ENCODE results near the gene C2CD4D.

C2CD4D gene

DNA sequence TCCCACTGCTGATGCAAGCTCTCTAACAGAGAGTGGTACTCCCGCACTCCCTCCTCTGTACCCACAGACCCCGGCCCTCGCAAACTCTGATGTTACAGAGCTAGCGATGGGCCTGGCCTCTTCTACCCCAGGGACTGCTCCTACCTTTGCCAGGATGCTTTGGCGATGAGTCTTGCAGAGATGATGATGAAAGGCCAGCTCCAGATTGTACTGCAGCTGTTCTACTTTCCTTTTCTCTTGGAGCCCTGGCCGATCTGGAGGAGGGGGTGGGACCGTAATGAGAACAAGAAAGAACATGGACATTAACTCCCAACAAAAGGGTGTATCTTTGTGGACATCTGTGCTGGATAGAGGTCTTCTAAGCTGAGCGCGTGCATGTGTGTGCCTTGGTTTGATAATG is 28.4 kb downstream of the C2CD4D start:
- no peak for DNase-seq

DNA sequence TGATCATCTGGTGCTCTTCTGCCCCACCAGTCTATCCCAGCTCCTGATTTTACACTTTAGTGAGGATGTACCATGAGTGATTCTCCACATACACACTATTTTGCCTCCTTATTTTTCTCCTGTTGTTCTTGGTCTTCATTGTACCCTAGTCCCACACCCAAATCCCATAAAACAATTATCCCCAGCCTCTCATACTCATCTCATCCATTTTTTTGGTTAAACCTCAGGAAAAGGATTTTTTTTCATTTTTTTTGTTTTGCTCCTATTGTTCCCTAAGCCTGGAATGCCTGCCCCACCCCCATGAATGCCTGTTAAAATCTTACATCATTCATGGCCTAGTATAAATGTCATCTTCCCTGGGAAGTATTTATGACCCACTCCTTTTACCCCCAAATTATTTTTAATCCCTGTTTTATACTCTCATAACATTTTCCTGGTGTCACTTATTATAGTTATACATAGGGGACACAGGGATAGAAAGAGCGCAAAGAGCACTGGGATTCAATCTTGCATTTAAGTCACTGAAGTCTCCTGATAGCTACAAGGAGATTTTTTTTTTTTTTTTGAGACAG is 29.5 kb downstream of the C2CD4D start:
- DNase-seq, result no peak

DNA sequence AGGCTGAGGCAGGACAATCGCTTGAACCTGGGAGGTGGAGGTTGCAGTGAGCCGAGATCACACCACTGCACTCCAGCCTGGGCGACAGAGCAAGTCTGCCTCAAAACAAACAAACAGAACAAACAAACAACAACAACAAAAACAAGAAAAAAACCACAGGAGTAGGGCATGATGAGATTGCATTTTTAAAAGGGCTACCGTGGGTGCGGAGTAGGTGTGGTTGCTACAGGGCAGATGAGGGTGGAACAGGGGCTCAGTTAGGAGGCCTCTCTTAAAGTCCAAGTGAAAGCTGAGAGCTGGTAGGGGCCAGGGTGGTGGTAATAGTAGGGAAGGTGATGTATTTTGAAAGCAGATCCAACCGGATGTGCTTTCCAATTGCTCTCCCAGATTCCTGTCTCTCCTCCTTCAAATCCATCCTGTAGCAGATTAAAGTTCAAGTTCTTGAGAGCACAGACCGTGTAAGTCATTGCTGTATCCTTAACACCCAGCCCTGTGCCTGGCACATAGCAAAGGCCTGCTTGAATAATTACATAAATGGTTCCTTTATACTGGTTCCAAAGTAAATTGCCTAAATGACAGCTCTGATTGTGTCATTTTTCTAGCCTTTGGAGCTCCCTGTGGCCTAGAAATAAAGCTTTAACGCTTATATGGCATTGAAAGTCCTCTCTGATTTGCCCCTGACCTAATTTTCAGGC is 30.2 kb downstream of the C2CD4D start:
- DNase-seq, result no peak

DNA sequence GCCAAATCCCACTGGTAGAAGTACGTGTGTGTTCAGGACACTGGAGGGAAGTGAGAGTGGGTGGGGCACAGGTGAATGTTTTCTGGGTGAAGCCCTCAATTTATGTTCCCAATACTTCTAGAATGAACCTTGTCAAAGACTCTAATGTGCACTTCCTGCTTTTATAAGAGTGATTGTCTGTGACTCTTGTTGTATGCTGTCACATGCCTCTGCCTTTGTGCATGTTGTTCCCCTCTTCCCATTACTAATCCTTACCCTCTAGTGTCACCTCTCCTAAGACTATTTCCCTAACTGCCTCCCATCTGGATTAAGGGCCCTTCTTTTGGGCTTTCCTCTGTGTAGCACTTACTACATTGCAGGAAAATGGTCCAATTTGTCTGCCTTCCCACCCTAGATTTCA is 31.9 kb downstream of the C2CD4D start:
- no peak for DNase-seq

DNA sequence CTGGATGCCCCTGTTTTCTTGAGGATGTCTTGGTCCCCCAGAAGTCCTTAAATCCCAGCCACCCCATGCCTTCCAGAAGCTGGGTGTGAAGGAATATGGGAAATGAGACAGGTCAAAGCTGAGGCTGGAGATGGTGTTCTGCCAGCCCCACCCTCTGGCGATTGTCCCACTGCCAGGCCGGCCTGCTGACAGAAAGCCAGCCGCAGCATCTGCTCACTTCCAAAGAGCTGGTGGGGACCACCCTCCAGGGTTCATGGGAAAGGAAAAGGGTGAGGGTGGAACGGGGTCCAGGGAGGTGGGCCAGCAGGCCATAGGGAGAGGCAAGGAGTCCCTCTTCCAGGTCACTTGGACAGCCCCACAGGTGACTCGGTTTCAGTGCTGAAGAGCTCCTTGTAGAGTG is 32.5 kb downstream of the C2CD4D start:
- DNase-seq, result no peak

DNA sequence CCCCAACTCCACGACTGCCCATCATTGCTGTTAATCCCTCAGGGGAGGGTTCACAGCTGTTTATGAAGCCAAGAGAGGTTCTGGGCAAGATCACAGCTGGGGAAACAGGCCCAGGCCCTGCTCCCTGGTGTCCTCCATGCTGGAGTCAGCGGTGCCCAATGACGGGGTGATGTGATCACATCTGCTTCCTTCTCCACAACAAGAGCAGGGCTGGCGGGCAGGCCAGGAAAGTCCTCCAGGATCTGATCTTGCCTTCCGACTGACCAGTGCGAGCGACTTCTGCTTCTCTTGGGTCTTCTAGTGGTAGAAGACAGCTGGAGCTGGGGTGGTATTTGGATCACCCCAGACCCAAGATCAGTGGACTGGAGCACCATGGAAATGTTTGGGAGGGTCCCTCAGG is 33.5 kb downstream of the C2CD4D start:
- DNase-seq, result no peak

DNA sequence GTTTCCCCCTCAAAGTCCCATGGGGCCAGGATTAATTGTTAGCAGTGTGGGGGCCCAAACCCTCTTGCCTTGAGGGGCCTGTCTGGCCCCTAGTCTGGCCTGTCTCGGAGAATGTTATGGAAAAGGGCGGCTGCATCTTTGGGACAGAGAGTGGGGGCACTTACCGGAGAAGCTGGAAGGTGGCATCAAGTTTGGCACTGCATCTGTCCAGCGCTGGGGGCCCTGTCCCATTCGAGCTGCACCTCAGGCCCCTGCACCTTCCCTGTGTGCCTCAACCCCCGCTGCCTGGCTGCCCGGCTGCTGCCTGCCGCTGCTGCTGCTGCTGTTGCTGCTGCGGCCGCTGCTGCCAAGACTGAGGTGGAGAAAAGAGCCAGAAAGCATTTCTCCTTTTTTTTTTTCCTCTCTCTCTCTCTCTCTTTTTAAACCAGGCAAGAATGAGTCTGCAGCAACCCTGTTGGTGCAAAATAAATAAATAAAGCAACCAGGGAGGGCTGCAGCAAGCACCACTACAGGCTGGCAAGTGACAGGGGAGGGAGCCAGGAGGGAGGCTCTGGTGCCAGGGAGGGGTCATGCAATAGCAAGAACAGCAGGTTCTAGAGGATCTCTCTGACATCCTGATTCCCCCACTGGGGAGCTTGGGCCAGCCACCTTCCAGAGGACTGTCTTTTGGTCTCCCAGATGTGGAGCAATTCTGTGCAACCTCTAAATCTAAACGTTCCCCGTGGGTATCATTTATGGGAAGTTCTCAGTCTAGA is 34.4 kb downstream of the C2CD4D start, which contains the start of gene LINGO4:
TSS of gene LINGO4 (minus strand) at position 354 of the 755 bp plus-strand sequence. CDS start 2,715 bp downstream, outside the sequence.
- no peak for DNase-seq

DNA sequence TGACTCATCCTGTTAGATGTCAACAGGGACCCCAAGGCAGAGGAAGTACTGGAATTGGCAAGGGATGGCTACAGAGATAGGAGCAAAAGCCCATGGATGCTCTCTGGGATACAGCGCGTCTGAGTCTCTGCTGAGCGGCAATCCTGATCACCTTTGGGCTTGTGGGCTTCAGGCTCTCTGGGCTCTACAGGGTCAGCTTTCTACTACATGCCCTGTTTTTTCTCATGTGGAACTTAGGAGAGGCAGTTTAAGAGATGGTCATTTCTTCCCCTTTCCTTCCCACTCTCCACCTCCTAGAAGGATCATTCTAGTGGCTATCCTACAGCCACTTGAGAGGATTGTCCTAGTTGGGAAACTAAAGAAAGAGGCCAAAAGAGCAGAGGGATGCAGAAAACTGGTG is 35.7 kb downstream of the C2CD4D start:
- no peak for DNase-seq

DNA sequence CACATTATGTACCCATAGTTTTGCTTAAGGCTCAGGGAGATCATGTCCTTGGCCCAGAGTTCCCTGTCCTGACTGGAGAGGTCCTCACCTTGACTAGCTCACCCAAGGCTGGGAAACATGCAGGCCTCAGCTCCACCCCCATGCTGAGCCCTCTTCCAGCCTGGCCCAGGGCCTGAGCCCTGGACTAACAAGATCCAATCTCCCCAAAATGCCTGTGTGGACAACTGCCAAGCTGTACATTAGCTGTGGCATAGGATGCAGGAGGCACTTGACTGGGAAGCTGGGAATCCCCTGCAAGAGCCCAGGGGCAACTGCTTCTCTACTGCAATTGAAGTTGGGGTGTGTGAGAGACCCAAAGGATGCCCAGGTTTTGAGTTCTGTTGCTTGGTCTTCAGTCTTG is 36.5 kb downstream of the C2CD4D start:
- no peak for DNase-seq

DNA sequence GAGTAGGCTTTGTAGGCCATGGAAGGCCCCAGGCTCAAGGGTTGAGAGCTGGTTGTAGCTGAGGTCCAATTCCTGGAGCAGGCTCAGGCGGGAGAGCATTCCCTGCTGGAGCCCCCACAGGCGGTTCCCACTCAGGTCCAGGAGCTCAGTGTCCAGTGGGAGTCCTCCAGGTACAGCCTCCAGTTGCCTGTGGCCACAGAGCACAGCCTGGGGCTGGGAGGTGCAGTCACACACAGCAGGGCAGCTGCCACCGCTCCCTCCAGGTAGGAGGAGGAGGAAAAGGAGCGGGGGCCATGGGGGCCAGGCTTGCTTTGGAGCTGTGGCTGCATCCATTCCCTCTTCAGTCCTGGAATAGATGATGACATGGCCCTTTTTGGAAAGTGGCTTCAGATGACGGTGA is 37.2 kb downstream of the C2CD4D start:
- no peak for DNase-seq

DNA sequence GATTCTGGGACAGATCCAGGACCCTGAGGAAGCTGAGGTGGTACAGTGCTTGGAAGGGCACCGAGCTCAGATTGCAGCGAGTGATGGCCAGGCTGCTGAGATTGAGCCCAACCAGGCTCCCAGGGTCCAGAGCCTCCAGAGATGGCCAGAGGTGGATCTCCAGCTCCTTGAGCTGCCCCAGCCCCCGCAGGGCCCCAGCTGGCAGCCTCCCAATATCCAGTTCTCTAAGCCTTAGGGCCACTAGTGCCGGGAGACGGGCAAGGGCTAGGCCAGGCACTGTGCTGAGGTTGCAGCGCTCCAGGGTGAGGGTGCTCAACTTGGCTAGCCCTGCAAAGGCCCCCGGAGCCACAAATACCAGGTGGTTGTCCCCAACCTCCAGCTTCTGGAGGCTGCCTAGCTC is 37.8 kb downstream of the C2CD4D start:
- DNase-seq, result no peak

DNA sequence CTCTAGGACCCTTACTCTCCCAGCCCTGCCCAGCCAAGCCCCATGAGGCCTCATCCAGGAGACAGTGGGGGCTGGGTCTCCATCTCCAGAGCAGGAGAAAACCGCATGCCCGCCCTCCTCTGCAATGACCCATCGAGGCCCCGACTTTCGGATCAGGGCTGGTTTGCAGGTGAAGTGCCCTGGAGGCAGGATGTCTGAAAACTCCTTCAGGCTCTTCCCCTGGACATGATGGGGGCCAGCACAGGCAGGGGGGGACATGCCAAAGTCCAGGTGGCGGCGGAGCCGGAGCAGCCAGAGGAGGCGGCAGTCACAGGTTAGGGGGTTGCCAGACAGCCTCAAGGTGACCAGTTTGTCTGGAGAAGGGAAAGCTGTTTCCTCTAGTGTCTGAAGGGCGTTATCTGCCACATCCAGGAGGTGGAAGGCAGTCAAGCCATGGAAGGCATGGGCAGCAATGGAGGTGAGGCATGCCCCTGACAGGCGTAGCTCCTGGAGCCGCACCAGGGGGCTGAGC is 38.3 kb downstream of the C2CD4D start:
- DNase-seq, result no peak

DNA sequence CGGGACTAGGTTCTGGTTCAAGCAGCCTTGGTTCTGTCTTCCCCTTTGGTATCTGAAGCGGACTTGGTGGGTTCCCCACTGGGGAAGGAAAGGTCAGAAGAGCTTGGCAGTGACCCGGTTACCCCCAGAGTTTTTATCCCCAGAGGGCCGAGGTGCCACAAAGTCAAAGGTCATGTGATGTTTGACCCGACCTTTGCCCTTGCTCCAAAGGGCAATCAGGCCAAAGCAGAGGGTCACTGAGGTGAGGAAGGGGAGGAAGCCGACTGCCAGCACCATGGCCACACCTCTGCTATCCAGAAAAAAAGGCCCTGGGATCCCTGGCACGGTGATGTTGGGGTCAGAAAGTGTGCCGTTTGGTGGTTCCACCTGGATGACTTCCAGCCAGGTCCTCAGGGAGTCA is 38.8 kb downstream of the C2CD4D start:
- no peak for DNase-seq

DNA sequence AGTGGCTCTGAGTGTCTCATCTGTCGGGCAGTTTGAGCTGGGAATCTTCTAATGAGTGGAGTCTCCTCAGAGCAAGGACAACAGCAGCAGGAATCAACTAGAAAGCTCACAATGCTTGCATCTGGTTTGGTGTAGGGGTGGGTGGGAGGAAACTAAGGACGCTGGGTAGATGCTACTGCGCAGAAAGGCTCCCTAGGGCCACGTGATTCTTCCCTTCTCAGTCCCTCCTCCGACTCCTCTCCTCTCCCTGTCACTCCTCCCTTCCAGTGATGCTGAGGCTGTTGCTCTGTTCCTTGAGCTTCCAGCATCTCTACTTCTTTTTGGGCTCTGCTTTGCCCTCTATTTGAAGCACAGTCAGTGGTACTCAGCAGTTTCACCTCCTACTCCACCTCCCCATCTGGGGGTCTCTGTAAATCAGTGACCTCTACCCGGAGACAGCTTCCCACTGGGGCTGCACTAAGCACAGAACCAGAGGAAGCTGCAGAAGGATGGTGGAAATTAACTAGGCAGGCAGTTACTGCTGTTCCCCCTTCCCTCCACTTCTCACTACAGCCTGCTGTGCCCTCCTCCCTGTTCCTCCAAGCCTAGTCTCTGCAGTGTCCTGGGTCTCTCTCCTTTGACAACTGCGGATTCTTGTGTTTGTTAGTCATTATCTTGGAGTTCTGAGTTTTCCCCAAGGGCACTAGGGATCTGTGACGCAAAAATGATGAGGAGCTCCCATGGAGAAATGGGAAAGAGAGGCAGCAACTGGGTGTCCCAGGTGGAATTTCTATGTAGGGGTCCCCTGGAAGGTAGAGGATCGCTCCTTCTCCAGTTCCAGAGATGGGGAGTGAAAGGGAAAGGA is 40.2 kb downstream of the C2CD4D start:
- DNase-seq, result no peak

DNA sequence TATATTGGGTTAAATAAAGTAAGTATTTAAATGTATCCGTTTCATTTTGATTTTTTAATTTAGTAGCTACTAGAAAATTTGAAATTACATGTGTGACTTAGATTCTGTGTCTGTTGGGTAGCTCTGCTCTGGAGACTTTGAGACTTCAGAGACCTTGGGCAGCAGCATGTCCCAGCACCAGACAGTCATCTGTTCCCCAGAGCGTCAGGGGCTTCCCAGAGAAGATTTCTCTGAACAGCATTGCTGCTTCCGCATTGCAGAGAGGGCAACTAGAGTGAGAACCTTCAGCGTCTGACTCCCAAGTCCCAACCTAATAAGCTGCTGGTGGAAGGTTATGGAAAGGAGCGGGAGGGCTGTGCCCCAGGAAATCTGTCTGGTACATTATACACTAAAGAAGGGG is 41.0 kb downstream of the C2CD4D start:
- no peak for DNase-seq

DNA sequence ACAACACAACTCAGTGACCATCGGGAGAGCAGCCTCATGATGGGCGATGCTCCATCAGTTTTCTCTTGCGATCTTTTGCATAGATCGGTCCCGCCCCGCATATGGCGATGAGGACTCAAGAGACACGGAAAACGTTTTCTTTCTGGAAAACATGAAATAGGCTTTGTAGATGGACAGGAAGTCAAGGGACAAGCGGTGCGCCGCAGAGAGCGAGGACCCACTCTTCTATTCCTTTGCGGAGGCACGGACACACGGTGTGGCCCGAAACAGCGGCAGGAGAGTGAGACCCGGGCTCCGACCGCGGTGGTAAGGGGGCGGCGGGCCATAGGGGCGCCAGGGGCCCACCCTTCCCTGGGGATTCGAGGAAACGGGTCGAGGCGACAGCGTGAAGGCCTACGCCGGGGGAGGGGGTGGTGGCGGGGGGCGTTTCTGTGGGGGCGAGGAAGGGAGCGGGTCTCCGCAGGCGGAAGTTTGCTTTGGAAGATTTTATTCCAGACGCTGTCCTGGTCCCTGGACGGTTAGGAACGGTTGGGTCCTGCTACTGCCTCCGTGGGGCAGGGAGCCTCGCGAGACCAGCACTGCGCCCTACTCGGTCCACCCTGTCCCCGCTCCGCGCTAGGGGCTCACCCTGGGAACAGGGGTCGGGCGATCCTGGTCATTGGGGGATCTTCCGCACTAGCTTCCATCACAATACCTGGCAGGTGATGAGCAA is 48.5 kb downstream of the C2CD4D start:
- peak; percentile 10 for DNase-seq

DNA sequence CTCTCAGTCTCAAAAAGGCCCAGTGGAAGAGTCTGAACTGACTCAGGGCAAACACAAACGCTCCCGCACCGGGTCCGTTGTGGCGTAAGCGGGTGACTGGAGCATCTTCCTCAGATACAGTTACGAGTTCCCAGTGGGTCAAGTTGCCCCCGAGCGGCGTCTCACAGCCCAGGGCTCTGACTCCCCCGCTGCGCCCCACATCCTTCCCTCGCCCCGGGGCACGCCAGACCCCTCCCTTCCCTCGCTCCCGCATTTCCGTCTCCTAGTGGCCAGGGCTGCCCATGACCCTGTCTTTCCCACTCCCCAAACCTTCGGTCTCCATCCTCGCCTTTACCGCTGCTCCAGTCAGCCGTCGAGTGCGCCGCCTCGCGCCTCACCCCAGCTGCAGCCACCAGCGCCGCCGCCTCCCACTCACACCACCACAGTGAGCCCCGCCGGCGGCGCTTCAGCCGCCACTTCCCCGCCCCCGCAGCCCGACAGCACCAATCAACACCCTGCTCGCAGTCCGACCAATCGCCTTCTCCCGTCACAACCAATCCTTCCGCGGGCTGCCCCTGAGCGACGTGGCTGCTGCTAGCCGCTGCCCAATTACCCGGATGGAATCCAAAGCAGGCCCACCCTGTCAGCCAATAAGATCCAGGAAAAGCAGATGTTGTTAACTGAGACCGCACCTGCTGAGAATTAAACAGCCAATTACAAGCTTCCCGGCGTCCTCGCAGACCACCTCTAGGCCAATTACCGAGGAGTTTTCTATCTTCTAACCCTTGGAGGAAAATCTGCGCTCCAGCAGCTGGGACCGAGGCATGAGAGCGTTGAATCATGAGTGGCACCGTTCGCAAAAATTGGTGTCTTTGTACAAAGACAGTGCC is 49.3 kb downstream of the C2CD4D start, which contains the start of gene TDRKH:
TSS of gene TDRKH (minus strand) at position 430 of the 869 bp plus-strand sequence. CDS start 7,478 bp downstream, outside the sequence.
- peak; percentile 96 for DNase-seq
